ENCODE data around the gene LSM4.

- TF ChIP-seq POLR2A (IDR thresholded peaks at IDR 0.05; ENCODE audit: low read depth, low read length) (no peak), POLR2AphosphoS5 (IDR thresholded peaks at IDR 0.05; ENCODE audit: low read depth, low read length) (no peak)
Measured at GRCh38 chr19:18313398-18313797, 9.5 kb downstream of the LSM4 start.

All from GM12892 (cell line).